Stimulated activated naive B cell treated with anti-CD40 and anti-IgM and Interleukin-4, amounts not matched to agents 10 μg/mL and 1 μg/mL and 100 μg/mL, for 72 hours (primary cell): ENCODE results near the gene ZNF211.

Experiments
- ATAC-seq, 2 donors: fragments of 150-1000 bp; cut with Tn5 transposase; replicated peaks; 2 replicates each; pipeline ENCODE4 v1.10.0; 2021; ENCODE audit warnings: moderate library complexity in 1 of 2
- DNase-seq: peaks from one replicate; pipeline ENCODE4 v3.0.0; 2021
- H3K27ac Mint-ChIP-seq: one replicate; pipeline ENCODE4 v1.8.0; 2022; ENCODE audit warnings: mild to moderate bottlenecking, mixed read lengths
- H3K27me3 Mint-ChIP-seq, 2 donors: one replicate each; pipeline ENCODE4 v1.8.0; 2022; ENCODE audit warnings: mixed read lengths in 2 of 2
- H3K36me3 Mint-ChIP-seq, 2 donors: one replicate each; pipeline ENCODE4 v1.8.0; 2022; ENCODE audit warnings: mixed read lengths in 2 of 2, mild to moderate bottlenecking in 1 of 2
- H3K4me1 Mint-ChIP-seq, 2 donors: one replicate each; pipeline ENCODE4 v1.8.0; 2022; ENCODE audit warnings: mixed read lengths in 2 of 2, mild to moderate bottlenecking in 1 of 2
- H3K4me3 Mint-ChIP-seq, 2 donors: one replicate each; pipeline ENCODE4 v1.8.0; 2022; ENCODE audit warnings: mild to moderate bottlenecking in 2 of 2, mixed read lengths in 2 of 2, moderate library complexity in 1 of 2
- H3K9me3 Mint-ChIP-seq, 2 donors: one replicate each; pipeline ENCODE4 v1.8.0; 2022; ENCODE audit warnings: mixed read lengths in 2 of 2, mild to moderate bottlenecking in 1 of 2

ZNF211 gene

GRCh38 chr19:57632987-57633831 is at the start of gene ZNF211:
Gene ZNF211 (plus strand): TSS chr19:57633168. CDS start chr19:57633347, 179 bp downstream.
- Mint-ChIP-seq H3K27me3 (no peaks in the 10 kb centered on the region), H3K36me3 (peaks cover 38 to 48% of the 10 kb centered on the region in 2 donors), H3K4me1 (peaks cover 14 to 29% of the 10 kb centered on the region in 2 donors), H3K9me3 (peaks cover 10 to 12% of the 10 kb centered on the region in 2 donors), H3K4me3 (peak within 1 kb of the TSS; percentile 87 to 94), H3K27ac (peak within 1 kb of the TSS; percentile 94)
- peak; percentile 84 for DNase-seq
- peak; percentile 99 to 100 for ATAC-seq

- DNase-seq, result peak; percentile 92
- H3K27ac Mint-ChIP-seq, result peak within 1 kb of the TSS; percentile 99
- H3K36me3 Mint-ChIP-seq, result peaks cover 42 to 49% of the 10 kb centered on the region in 2 donors
- H3K4me1 Mint-ChIP-seq, result peaks cover 17 to 32% of the 10 kb centered on the region in 2 donors
- ATAC-seq, result peak; percentile 91 to 94
- no peaks in the 10 kb centered on the region for H3K27me3 Mint-ChIP-seq
- H3K9me3 Mint-ChIP-seq, result peaks cover 26% of the 10 kb centered on the region in 2 donors
- H3K4me3 Mint-ChIP-seq, result peak within 1 kb of the TSS; percentile 87 to 98
Observed at GRCh38 chr19:57583521-57584416, 49.2 kb upstream of the ZNF211 start, which contains the start of gene ZIK1. Gene ZIK1 (plus strand): TSS chr19:57584145. CDS start chr19:57584357, 212 bp downstream.

GRCh38 chr19:57587529-57587928 is 45.4 kb upstream of the ZNF211 start:
- no peaks in the 10 kb centered on the region for H3K27me3 Mint-ChIP-seq
- DNase-seq, result no peak
- no peak overlapping the region for H3K4me3 Mint-ChIP-seq
- H3K36me3 Mint-ChIP-seq, result peaks cover 76 to 83% of the 10 kb centered on the region in 2 donors
- H3K9me3 Mint-ChIP-seq, result peaks cover 39 to 40% of the 10 kb centered on the region in 2 donors
- ATAC-seq, result no peak
- H3K4me1 Mint-ChIP-seq, result peaks cover 17 to 36% of the 10 kb centered on the region in 2 donors
- H3K27ac Mint-ChIP-seq, result no peak overlapping the region

- DNase-seq, result no peak
- Mint-ChIP-seq H3K4me3 (peak overlapping the region; percentile 87 to 88), H3K9me3 (peaks cover 9 to 22% of the 10 kb centered on the region in 2 donors), H3K27me3 (no peaks in the 10 kb centered on the region), H3K27ac (peak overlapping the region; percentile 84), H3K4me1 (peaks cover 18 to 32% of the 10 kb centered on the region in 2 donors), H3K36me3 (peaks cover 31 to 32% of the 10 kb centered on the region in 2 donors)
- peak; percentile 33 to 41 for ATAC-seq
Observed at GRCh38 chr19:57599377-57599760, 33.6 kb upstream of the ZNF211 start.

GRCh38 chr19:57599761-57600383 is 33.1 kb upstream of the ZNF211 start, which contains the start of gene ZNF530:
Gene ZNF530 (plus strand): TSS chr19:57599885. CDS start chr19:57604346, 4,461 bp downstream.
- H3K36me3 Mint-ChIP-seq, result peaks cover 36 to 37% of the 10 kb centered on the region in 2 donors
- H3K27me3 Mint-ChIP-seq, result no peaks in the 10 kb centered on the region
- H3K4me1 Mint-ChIP-seq, result peaks cover 18 to 32% of the 10 kb centered on the region in 2 donors
- peak within 1 kb of the TSS; percentile 87 to 88 for H3K4me3 Mint-ChIP-seq
- H3K9me3 Mint-ChIP-seq, result peaks cover 9 to 22% of the 10 kb centered on the region in 2 donors
- DNase-seq, result peak; percentile 87
- H3K27ac Mint-ChIP-seq, result peak within 1 kb of the TSS; percentile 84
- ATAC-seq, result peak; percentile 99 to 100

GRCh38 chr19:57606931-57607330 is 26.0 kb upstream of the ZNF211 start:
- H3K9me3 Mint-ChIP-seq, result peaks cover 8 to 13% of the 10 kb centered on the region in 2 donors
- DNase-seq, result no peak
- peaks cover 4 to 6% of the 10 kb centered on the region in 2 donors for H3K4me1 Mint-ChIP-seq
- H3K4me3 Mint-ChIP-seq, result no peak overlapping the region
- H3K36me3 Mint-ChIP-seq, result peaks cover 50 to 64% of the 10 kb centered on the region in 2 donors
- H3K27me3 Mint-ChIP-seq, result no peaks in the 10 kb centered on the region
- H3K27ac Mint-ChIP-seq, result no peak overlapping the region
- no peak for ATAC-seq

GRCh38 chr19:57611113-57611512 is 21.9 kb upstream of the ZNF211 start:
- DNase-seq (no peak), ATAC-seq (no peak)
- Mint-ChIP-seq H3K27ac (no peak overlapping the region), H3K9me3 (peaks cover 14 to 15% of the 10 kb centered on the region in 2 donors), H3K36me3 (peaks cover 35 to 46% of the 10 kb centered on the region in 2 donors), H3K4me1 (peaks cover 16 to 25% of the 10 kb centered on the region in 2 donors), H3K27me3 (no peaks in the 10 kb centered on the region), H3K4me3 (no peak overlapping the region)

GRCh38 chr19:57613941-57614743 is 18.8 kb upstream of the ZNF211 start, which contains the start of gene ZNF134:
Gene ZNF134 (plus strand): TSS chr19:57614242. CDS start chr19:57619469, 5,227 bp downstream.
- Mint-ChIP-seq H3K4me1 (peaks cover 33 to 38% of the 10 kb centered on the region in 2 donors), H3K27me3 (no peaks in the 10 kb centered on the region)

GRCh38 chr19:57615346-57615745 is 17.6 kb upstream of the ZNF211 start:
- Mint-ChIP-seq H3K9me3 (peaks cover 46 to 48% of the 10 kb centered on the region in 2 donors), H3K4me1 (peaks cover 33 to 38% of the 10 kb centered on the region in 2 donors), H3K27me3 (no peaks in the 10 kb centered on the region), H3K36me3 (peaks cover 62 to 65% of the 10 kb centered on the region in 2 donors), H3K4me3 (peak overlapping the region; percentile 86 to 96), H3K27ac (peak overlapping the region; percentile 95)
- ATAC-seq (no peak), DNase-seq (no peak)

More at GRCh38 chr19:57613941-57614743, 18.8 kb upstream of the ZNF211 start, which contains the start of gene ZNF134:
- Mint-ChIP-seq H3K27ac (peak within 1 kb of the TSS; percentile 95), H3K4me3 (peak within 1 kb of the TSS; percentile 86 to 96), H3K9me3 (peaks cover 34 to 36% of the 10 kb centered on the region in 2 donors), H3K36me3 (peaks cover 50 to 53% of the 10 kb centered on the region in 2 donors)
- ATAC-seq (peak; percentile 100), DNase-seq (peak; percentile 89)

GRCh38 chr19:57620673-57621348 is 12.2 kb upstream of the ZNF211 start:
- ATAC-seq (no peak), DNase-seq (no peak)
- Mint-ChIP-seq H3K36me3 (peaks cover 86 to 98% of the 10 kb centered on the region in 2 donors), H3K4me3 (no peak overlapping the region), H3K27ac (no peak overlapping the region), H3K9me3 (peaks cover 49 to 53% of the 10 kb centered on the region in 2 donors), H3K27me3 (no peaks in the 10 kb centered on the region), H3K4me1 (peaks cover 25 to 32% of the 10 kb centered on the region in 2 donors)

- no peak for DNase-seq
- Mint-ChIP-seq H3K27ac (peak overlapping the region; percentile 47), H3K36me3 (peaks cover 68 to 75% of the 10 kb centered on the region in 2 donors), H3K4me3 (no peak overlapping the region), H3K27me3 (no peaks in the 10 kb centered on the region), H3K9me3 (peaks cover 35 to 40% of the 10 kb centered on the region in 2 donors), H3K4me1 (peaks cover 10 to 16% of the 10 kb centered on the region in 2 donors)
- no peak for ATAC-seq
Observed at GRCh38 chr19:57623091-57623490, 9.9 kb upstream of the ZNF211 start.

- Mint-ChIP-seq H3K27ac (peak overlapping the region; percentile 94), H3K4me3 (peak overlapping the region; percentile 87 to 94), H3K27me3 (no peaks in the 10 kb centered on the region), H3K9me3 (peaks cover 14 to 18% of the 10 kb centered on the region in 2 donors), H3K4me1 (peaks cover 14 to 29% of the 10 kb centered on the region in 2 donors), H3K36me3 (peaks cover 44 to 54% of the 10 kb centered on the region in 2 donors)
- ATAC-seq (no peak), DNase-seq (no peak)
Observed at GRCh38 chr19:57633832-57634131, 814 bp downstream of the ZNF211 start.
